ENCODE data around the gene KRT28.

The KRT28 gene

GRCh38 chr17:40818733-40819527 lies 19.2 kb upstream of the KRT28 start (continued):
- TF ChIP-seq ZBTB11 (tag by site-specific recombination; conservative IDR thresholded peaks at IDR 0.05; ENCODE audit: low read depth) = peak; percentile 66
- TF ChIP-seq ZNF629 (tag by site-specific recombination; IDR thresholded peaks at IDR 0.05) = 0 out of 2 replicates have a peak, but pooled peaks have one; percentile 23
- peak; percentile 50; the same call in 1 of the 2 replicates for TF ChIP-seq ZFHX2 (tag by site-specific recombination; conservative IDR thresholded peaks at IDR 0.05)
- peak; percentile 69 for TF ChIP-seq ZNF335 (tag by site-specific recombination; conservative IDR thresholded peaks at IDR 0.05)
- TF ChIP-seq, protein P1, sequence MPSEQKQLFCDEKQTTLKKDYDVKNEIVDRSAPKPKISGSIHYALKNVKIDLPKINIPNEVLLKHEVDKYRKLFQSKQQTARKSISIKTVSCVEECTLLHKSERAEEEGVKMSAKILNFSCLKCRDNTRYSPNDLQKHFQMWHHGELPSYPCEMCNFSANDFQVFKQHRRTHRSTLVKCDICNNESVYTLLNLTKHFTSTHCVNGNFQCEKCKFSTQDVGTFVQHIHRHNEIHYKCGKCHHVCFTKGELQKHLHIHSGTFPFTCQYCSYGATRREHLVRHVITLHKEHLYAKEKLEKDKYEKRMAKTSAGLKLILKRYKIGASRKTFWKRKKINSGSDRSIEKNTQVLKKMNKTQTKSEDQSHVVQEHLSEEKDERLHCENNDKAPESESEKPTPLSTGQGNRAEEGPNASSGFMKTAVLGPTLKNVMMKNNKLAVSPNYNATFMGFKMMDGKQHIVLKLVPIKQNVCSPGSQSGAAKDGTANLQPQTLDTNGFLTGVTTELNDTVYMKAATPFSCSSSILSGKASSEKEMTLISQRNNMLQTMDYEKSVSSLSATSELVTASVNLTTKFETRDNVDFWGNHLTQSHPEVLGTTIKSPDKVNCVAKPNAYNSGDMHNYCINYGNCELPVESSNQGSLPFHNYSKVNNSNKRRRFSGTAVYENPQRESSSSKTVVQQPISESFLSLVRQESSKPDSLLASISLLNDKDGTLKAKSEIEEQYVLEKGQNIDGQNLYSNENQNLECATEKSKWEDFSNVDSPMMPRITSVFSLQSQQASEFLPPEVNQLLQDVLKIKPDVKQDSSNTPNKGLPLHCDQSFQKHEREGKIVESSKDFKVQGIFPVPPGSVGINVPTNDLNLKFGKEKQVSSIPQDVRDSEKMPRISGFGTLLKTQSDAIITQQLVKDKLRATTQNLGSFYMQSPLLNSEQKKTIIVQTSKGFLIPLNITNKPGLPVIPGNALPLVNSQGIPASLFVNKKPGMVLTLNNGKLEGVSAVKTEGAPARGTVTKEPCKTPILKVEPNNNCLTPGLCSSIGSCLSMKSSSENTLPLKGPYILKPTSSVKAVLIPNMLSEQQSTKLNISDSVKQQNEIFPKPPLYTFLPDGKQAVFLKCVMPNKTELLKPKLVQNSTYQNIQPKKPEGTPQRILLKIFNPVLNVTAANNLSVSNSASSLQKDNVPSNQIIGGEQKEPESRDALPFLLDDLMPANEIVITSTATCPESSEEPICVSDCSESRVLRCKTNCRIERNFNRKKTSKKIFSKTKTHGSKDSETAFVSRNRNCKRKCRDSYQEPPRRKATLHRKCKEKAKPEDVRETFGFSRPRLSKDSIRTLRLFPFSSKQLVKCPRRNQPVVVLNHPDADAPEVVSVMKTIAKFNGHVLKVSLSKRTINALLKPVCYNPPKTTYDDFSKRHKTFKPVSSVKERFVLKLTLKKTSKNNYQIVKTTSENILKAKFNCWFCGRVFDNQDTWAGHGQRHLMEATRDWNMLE (tag by site-specific recombination; conservative IDR thresholded peaks at IDR 0.05; ENCODE audit: low read depth) = peak; percentile 99
- TF ChIP-seq ZBTB17 (tag by site-specific recombination; IDR thresholded peaks at IDR 0.05) = peak; percentile 99
- peak; percentile 29; the same call in 1 of the 2 replicates for TF ChIP-seq SP2 (tag by site-specific recombination; IDR thresholded peaks at IDR 0.05)
- TF ChIP-seq ZBTB10 (tag by site-specific recombination; IDR thresholded peaks at IDR 0.05) = no peak
- no peak for TF ChIP-seq ZNF544 (tag by site-specific recombination; IDR thresholded peaks at IDR 0.05)
- 0 out of 2 replicates have a peak, but pooled peaks have one; percentile 23 for TF ChIP-seq ZNF501 (tag by site-specific recombination; IDR thresholded peaks at IDR 0.05)
- TF ChIP-seq ZNF449 (tag by site-specific recombination; IDR thresholded peaks at IDR 0.05) = no peak
- TF ChIP-seq ZNF16 (tag by site-specific recombination; IDR thresholded peaks at IDR 0.05; ENCODE audit: low read depth) = no peak
- TF ChIP-seq, protein P2, sequence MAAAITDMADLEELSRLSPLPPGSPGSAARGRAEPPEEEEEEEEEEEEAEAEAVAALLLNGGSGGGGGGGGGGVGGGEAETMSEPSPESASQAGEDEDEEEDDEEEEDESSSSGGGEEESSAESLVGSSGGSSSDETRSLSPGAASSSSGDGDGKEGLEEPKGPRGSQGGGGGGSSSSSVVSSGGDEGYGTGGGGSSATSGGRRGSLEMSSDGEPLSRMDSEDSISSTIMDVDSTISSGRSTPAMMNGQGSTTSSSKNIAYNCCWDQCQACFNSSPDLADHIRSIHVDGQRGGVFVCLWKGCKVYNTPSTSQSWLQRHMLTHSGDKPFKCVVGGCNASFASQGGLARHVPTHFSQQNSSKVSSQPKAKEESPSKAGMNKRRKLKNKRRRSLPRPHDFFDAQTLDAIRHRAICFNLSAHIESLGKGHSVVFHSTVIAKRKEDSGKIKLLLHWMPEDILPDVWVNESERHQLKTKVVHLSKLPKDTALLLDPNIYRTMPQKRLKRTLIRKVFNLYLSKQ (tag by site-specific recombination; IDR thresholded peaks at IDR 0.05; ENCODE audit: borderline replicate concordance) = no peak
- TF ChIP-seq ZNF549 (tag by site-specific recombination; IDR thresholded peaks at IDR 0.05) = no peak
- TF ChIP-seq ZNF48 (tag by site-specific recombination; IDR thresholded peaks at IDR 0.05) = no peak
